Activated T-cell treated with anti-CD3 and anti-CD28 coated beads for 4 hours (primary cell): ENCODE data around the gene ACTR8.

ENCODE experiments used
- DNase-seq: peaks from one replicate; pipeline ENCODE4 v3.0.0-alpha.2; 2020

The ACTR8 gene

DNA sequence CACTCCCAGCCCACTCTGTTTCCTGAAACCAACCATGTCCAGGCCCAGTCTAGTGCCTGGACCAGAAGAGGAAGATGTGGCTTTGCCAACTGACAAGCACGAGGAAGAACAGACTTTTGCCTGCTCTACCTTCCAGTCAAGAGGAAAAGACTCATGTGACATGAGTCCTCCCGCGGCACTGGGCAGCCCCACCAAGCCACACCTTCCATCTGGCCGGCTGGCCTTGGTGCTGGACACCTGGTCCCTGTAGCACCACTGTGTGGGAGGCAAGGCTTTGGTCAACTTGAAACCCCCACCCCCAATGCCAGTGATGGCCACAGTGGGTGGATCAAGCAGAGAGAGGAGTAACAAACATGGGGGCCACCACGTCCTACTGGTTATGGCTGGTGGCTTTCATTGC lies 48.3 kb downstream of the ACTR8 start:
- no peak for DNase-seq

DNA sequence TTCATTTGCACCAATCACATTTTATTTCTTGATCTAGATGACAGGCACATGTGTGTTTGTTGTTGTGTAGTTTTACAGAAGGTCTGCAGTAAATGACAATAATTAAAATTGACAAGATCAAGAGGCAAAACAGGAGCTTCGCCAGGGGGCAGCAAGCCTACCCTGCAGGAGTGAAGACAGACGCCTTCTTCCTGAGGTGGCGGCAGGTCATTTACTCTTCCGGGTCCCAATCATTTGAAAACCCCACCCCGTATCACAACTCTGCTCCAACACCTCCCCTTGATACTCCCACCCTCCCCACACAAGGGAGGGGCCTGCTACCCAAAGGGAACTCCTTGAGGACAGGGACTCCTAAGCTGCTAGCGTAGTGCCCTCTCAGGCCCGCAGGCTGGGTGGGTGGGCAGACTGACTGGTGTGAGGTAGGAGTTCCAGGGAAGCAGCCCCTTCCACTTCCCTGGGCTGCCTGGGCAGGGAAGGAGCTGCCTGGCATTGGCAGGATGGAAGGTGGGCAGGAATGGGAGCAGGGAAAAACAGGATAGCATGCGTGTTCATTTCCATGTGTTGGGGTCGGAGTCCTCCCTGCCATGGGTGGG lies 48.8 kb downstream of the ACTR8 start:
- no peak for DNase-seq

DNA sequence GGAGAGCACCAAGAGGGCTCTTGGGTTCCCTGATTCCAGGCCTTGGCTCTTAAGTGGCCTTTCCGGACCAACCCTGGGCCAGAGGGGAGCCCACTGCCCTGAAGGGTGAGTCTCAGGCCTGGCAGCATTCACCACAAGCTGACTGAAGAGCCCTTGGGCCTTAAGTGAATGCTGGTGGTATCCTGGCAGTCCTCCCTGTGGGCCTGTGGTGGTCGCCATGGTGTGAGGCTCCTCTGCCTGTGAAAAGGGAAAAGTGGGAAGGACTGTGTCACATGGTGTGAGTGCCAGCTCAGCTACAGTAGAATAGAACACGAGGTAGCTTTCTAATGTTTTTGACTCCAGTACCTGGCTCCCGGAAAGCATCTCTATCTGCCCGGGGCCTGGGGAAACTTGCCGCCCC lies 51.0 kb downstream of the ACTR8 start:
- no peak for DNase-seq

- DNase-seq: no peak
Observed at GRCh38 chr3:53829605-53830004, 52.3 kb downstream of the ACTR8 start.

- no peak for DNase-seq
Observed at GRCh38 chr3:53828581-53828980, 53.4 kb downstream of the ACTR8 start.

GRCh38 chr3:53826048-53826447 lies 55.9 kb downstream of the ACTR8 start:
- DNase-seq: no peak

- no peak for DNase-seq
Observed at GRCh38 chr3:53824795-53825194, 57.2 kb downstream of the ACTR8 start.

GRCh38 chr3:53823956-53824657 lies 57.8 kb downstream of the ACTR8 start:
- DNase-seq: no peak

GRCh38 chr3:53823026-53823955 lies 58.7 kb downstream of the ACTR8 start:
- no peak for DNase-seq

DNA sequence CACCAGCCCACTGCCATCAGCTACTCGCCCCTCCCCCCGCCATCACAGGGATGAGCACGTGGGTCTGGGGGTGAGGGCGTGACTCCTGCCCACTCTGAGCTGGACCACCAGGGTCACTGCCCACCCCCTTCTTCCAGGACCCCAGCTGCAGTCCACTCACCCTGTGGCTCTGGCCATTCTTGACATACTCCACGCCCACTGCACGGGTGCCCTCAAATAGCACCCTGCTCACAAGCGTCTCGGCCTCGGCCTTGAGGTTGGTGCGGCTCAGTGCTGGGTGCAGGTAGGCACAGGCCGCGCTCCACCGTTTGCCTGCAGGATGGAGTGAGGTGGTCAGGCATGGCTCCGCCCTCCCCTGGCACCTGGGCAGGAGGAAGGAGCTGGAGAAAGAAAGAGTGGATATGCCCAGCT lies 59.6 kb downstream of the ACTR8 start:
- DNase-seq: no peak

GRCh38 chr3:53821631-53822121 lies 60.3 kb downstream of the ACTR8 start:
- no peak for DNase-seq

DNA sequence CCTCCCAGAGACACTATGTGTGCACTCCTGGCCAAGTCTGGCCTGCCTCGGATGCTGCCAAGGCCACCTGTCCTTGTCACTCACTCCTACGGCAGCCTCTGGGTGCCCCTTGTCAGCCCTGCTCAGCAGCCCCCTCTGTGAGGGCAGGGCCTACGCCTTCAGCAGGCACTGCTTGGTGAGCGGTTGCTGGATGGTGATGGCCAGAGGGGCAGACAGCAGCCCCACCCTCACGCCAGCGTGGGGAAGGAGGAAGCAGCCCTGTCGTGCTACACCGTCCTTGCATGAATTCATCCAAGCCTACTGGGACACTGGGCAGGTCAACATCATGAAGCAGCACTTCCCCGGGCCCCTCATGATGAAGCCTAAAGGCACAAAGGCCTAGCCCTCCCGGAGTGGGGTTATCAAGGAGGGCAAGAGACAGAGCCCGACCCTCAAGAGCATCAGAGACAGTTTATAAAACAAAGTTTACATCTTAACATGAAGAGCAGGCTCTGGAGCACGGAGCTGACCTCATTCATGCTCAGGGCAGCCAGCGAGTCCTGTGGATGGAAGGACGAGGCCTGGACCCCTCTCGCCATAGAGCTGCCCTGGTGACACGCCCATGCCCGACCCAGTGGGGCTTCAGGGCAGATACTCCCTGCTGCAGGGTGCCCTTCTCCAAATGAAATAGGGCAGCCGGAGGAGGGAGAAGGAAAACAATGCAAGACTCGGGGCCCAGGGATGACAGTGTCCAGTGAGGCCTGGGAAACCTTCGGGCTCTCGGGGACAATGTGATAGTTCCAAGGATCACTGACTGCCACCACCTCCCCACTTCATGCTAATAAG lies 61.0 kb downstream of the ACTR8 start:
- DNase-seq: no peak

DNA sequence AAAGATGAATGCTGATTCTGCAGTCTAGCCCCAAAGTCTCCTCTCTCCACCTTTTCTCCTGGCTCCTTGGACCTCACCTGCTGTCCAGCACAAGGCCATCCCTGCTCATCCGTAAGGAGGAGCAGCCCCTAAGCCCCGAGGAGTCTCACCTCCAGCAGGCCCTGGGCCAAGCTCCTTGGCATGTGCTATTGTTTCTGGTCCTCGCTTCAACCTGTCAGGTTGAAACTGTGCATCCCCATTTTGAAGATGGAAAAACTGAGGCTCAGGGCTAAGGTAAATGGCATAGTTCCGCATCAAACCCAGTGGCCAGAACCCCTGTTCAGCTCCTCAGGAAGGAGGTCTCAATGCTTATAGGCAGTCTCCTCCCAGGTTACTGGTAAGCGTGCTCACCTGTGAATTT lies 61.9 kb downstream of the ACTR8 start:
- no peak for DNase-seq

DNA sequence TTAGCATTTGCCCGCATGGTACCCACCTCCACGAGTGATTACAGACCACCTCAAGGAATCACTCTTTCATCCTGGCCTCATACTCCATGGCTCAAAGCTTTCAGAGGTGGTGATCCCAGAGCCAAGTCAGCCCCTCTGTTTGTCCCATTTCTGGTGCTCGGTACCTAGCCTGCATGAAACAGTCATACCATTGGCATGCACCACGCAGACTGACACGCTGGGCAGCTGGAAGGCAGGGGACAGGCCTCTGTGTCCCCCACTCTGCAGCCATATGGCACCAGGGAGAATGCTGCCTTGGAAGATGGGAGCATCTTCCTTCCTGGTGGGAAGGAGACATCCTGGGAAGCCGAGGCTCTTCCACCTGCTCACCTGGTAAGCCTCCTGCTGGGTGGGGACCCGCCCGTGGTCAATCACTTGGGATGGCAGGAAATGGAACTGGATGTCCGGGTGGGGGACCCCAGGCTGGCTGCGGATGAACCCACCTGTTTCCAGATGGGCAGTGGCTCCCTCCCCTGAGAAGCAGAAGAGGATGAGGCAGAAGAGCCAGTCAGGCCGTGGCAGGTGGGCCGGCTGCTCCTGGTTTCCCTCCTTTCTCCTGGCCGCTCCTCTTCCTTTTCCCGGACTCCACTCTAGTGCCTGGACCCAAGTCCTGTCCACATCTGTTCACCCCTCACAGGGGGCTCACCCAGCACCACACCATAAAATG lies 62.6 kb downstream of the ACTR8 start:
- no peak for DNase-seq

DNA sequence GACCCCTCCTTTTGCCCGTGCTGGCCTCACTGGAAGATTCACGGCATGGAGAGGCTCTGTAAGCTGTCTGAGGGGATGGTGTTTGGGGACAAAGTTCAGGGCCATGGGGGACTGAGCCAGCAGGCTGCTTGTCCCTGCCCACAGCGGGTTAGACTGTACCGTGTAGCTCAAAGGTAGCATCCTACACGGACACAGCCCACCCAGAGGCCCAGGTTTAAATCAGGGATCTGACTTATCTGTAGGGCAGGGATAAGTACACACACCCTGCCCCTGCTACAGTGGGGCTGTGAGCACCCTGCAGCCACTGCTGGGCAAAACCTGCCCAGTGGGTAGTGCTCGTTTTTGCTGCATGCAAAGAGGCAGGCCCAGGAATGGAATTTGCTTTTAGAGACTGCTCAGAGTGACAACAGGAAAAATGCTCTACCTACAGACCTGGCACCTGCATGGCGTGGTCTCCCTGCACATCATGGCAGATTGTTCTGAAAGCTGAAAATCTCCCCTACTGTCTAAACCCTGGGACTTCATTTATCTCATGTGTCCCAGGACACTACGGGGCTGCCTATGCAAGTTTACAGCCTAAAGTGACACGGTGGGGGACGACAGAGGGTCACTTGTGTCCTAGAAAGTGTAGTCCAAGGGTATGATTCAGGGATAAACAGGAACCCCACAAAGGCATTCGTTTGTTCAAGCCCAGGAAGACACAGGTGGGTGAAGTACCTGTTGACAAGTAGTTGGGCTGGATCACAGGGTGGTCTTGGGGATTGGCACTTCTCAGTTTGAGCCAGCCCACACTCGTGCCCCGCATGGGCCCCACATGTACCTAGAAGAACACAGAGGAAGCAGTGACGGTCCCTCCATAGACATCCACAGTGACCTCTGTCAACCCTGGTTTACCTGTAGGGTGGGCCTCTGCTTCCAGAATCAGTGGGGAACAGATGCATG lies 63.5 kb downstream of the ACTR8 start:
- no peak for DNase-seq

- no peak for DNase-seq
Observed at GRCh38 chr3:53817809-53818208, 64.1 kb downstream of the ACTR8 start.

GRCh38 chr3:53817211-53817610 lies 64.7 kb downstream of the ACTR8 start:
- no peak for DNase-seq
